K562 (cell line): ENCODE results near the gene GAD1. TPM values are rescaled to one million over a fixed set of nuclear protein-coding genes. Genes with fewer than 3 reads are reported as not detected.

Experiments
- CLOCK ChIP-seq: fragments of 250-450 bp; sonication (Bioruptor Pico); IDR thresholded peaks from 2 replicates; pipeline ENCODE4 v1.4.0; 2020; ENCODE audit warnings: mild to moderate bottlenecking, moderate library complexity, borderline replicate concordance
- KDM1A ChIP-seq, 2 experiments: fragments of 450-650 bp; IDR thresholded peaks; 2 replicates each; pipeline ENCODE4 v1.6.1; 2016; ENCODE audit warnings: mild to moderate bottlenecking in 2 of 2
- NRF1 ChIP-seq, 2 experiments: fragments of 450-650 bp; IDR thresholded peaks in 1 of 2; conservative IDR thresholded peaks in 1 of 2; 2 replicates each; pipeline ENCODE4 v1.6.1; 2014; ENCODE audit warnings: mild to moderate bottlenecking in 2 of 2
- ZFX ChIP-seq: sonication (generic); formaldehyde crosslinking; IDR thresholded peaks from 2 replicates; pipeline ENCODE4 v1.8.0; 2022; ENCODE audit warnings: mild to moderate bottlenecking, missing genetic modification reagents, moderate library complexity
- ZMIZ1 ChIP-seq, 2 experiments: fragments of 150-350 bp in 1 of 2; IDR thresholded peaks; 2 replicates each; pipeline ENCODE4 v1.6.1; 2012 to 2016; ENCODE audit warnings: low read depth in 2 of 2, low read length in 2 of 2, mild to moderate bottlenecking in 1 of 2, moderate library complexity in 1 of 2
- ZNF609 ChIP-seq: sonication (generic); formaldehyde crosslinking; IDR thresholded peaks from 2 replicates; pipeline ENCODE4 v1.8.1; 2023; ENCODE audit warnings: missing genetic modification reagents, mild to moderate bottlenecking, borderline replicate concordance
- polyA plus RNA-seq, 8 experiments: library from polyadenylated mRNA; depleted of rRNA in 4 of 8; stranded (reverse) in 5 of 8; unstranded in 3 of 8; fragments of >200 nt; fragmentation: Nextera tagmentation in 2 of 8; fragmentation: Illumina TruSeq in 1 of 8; extraction: Ambion mirVana in 2 of 8; extraction: Trizol in 1 of 8; gene quantifications; 2 replicates each; pipeline versions ENCODE4 v1.2.1 to v1.2.3, GENCODE V29; 2011 to 2014; ENCODE audit warnings: inconsistent platforms in 1 of 8, missing spikeins in 1 of 8
- total RNA-seq, 7 experiments: library from RNA; depleted of rRNA in 6 of 7; stranded (reverse); fragments of >200 nt in 6 of 7; fragmentation: Illumina TruSeq in 2 of 7; extraction: Trizol in 2 of 7; gene quantifications; 2 replicates each; pipeline versions ENCODE4 v1.2.1 to v1.2.3, GENCODE V29; 2011 to 2021; ENCODE audit warnings: low replicate concordance in 1 of 7

The GAD1 gene
- total and polyA plus RNA-seq, 9 of the 15 experiments (the other 6 are each of a cell fraction or from before 2014, with no cell fraction given) = 2.7 to 29.1 (median 15.7) TPM

GRCh38 chr2:170820757-170821530 lies 4.3 kb downstream of the GAD1 start (continued):
- TF ChIP-seq NRF1 (conservative IDR thresholded peaks at IDR 0.05 in 1 of 2, IDR thresholded peaks at IDR 0.05 in 1 of 2) = no peak
- TF ChIP-seq CLOCK (CRISPR knock-in tag) = no peak
- TF ChIP-seq ZMIZ1 (IDR thresholded peaks at IDR 0.05; ENCODE audit: low read depth in 2 of 2, low read length in 2 of 2) = 0 out of 4 replicates have a peak, but pooled peaks of 1 of the 2 experiments have one; percentile 17
- TF ChIP-seq ZFX (CRISPR knock-in tag) = no peak
- peak; percentile 75 to 77 for TF ChIP-seq KDM1A (IDR thresholded peaks at IDR 0.05)
- no peak for TF ChIP-seq ZNF609 (CRISPR knock-in tag)
